ENCODE results near the gene MYD88.
"Not testable (repeated sequence)": the region's sequence is repeated elsewhere in the genome, so short reads cannot be mapped to it uniquely, and the experiment has no call there.

The MYD88 gene

DNA sequence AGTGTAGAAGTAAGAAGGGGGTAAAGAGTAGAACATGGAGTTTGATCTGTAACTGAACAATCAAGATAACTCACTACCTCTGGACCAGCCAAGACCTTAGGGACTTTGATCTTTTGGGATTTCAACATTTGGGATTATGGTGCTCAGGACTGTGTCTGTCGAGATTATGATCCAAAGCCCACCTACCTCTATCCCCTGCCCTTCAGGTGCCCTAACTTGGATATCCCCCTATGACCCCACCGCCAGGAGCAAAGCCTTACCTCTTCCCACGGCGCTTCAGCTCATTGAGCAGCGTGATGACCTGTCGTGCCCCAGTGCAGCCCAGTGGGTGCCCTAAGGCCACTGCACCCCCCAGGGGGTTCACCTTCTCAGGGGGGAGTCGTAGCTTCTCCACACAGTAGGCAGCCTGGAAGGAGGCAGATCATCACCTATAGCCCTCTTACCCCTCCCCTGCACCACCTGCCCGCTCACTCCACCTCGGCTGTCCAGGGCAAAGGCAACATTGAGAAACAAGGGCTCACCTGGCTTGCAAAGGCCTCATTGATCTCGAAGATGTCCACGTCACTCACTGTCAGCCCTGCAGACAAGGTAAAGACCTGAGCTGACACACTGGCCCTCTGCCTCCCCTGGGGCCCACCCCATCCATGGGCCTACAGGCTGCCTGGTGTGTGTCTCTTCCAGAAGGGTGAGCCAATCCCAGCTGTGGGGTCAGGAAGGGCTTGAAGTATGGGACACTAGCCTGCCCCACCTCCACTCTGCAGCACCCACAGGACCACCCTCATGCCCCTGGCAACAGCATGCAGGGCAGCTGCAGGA, 12.9 kb upstream of the MYD88 start:
- DNase-seq (ENCODE audit: low read depth in 1 of 2, low spot score in 1 of 2) = no peak

DNA sequence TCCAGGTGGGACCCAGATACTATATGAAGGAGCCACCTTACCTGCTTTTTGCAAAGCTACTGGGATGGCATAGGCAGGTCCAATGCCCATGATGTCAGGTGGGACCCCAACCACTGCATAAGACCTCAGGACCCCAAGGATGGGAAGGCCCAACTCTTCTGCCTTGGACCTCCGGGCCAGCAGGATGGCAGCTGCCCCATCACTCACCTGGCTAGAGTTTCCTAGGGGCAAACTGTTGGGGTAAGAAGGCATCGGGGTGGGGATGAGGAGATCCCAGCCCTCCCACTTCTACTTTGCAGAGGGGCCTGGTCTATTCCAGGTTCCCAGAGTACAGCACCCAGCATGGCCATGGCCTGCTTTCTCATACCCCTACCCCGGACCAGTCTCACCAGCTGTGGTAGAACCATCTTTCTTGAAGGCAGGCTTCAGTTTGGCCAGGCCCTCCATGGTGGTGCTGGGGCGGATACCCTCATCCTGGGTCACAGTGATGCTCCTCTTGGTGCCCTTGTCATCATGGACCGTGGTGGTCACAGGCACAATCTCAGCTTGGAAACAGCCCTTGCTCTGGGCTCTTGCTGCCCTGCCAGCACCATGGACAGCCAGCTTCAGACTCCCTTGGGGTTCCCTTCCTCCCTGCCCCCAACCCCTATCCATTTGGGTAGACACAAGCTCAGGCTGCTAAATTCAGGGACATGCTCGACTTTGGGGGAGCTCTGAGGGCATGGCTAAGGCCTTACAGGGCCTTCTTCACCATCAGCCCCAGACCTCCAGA, 12.2 kb upstream of the MYD88 start:
- DNase-seq (ENCODE audit: low read depth in 1 of 2, low spot score in 1 of 2) = no peak

DNA sequence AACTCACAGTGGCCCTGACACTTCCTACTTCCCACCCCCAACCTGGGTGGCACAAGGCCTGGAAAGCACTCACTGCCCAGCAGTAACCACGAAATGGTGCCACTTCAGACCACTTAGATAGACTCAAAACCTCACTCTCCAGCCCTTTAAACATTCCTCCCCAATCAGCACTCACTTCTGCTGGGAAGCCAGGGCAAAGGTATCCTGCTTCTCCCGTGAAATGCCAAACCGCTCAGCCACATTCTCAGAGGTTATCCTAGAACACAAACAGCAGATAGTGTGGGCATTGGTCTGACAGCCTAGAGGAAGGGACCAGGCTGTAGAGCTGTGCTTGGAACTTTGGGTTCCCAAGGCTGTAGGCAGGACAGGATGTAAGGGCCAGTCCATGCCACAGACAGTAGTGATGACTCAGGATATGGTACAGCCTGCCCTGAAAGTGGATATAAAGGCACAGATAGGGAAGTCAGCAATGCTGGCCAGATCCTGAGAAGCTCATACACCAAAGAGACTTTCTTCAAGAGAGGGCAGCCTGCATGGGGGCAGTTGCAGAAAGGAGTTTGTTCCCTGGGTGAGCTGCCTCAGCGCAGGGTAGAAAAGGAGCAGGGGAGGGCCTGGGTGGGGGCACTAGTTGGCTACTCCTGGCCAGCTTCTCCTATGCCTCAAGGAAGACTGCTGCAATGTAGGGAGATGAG, 10.7 kb upstream of the MYD88 start:
- DNase-seq (ENCODE audit: low read depth in 1 of 2, low spot score in 1 of 2) = no peak

DNA sequence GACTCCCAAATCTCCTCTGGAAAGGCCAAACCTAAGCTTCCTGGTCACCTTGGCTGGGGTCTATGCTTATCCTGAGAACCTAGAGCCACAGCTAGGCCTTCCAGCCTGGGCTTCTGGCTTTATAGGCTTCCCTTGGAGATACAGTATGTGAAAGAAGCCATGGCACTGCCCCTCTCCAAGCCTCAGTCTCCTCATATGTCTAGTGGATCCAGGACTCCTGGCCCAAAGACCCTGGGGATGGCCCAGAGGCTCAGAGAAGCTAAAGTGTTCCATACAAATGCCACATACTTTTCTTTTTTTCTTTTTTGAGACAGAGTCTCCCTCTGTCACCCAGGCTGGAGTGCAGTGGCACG, 10.2 kb upstream of the MYD88 start:
- DNase-seq (ENCODE audit: low read depth in 1 of 2, low spot score in 1 of 2) = no peak

DNA sequence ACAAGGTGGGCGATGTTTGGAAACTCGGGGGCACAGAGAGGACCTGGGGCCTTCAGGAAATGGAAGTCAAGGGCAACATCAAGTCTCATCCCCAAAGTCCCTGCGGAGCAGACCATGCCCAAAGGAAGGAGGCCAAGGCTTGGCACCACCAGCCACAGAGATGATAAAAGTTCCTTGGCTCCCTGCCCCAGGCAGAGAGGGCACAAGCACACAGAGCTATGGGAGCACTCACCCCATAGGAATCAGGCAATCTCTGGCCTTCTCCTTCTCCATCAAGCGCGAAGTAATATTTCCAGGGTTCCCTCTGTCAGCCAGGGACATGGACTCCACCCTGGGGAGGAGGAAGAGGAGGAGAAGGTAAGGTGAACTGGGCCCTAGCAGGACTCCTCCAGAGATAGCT, 9.4 kb upstream of the MYD88 start:
- no peak for DNase-seq (ENCODE audit: low read depth in 1 of 2, low spot score in 1 of 2)

DNA sequence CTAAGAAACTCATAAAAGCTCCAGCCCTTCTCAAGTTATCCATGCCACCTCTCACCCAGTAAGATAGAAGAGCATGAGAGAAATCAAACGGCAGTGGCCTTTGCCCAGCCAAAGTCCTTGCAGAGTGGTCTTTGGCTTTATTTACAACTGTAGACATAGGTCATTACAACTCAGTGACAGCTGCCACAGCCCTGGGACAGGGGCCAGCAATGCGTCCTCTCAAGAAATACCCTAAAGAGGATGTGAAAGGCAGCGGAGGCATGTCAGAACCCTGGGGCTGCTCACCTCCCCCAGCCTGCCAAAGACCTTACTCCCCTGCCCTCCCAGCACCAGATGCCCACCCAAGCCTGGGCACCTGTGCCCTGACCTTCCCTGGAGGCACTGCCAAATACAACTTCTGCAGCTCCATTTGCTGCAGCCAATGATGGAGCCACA, 7.8 kb upstream of the MYD88 start:
- no peak for DNase-seq (ENCODE audit: low read depth in 1 of 2, low spot score in 1 of 2)

DNA sequence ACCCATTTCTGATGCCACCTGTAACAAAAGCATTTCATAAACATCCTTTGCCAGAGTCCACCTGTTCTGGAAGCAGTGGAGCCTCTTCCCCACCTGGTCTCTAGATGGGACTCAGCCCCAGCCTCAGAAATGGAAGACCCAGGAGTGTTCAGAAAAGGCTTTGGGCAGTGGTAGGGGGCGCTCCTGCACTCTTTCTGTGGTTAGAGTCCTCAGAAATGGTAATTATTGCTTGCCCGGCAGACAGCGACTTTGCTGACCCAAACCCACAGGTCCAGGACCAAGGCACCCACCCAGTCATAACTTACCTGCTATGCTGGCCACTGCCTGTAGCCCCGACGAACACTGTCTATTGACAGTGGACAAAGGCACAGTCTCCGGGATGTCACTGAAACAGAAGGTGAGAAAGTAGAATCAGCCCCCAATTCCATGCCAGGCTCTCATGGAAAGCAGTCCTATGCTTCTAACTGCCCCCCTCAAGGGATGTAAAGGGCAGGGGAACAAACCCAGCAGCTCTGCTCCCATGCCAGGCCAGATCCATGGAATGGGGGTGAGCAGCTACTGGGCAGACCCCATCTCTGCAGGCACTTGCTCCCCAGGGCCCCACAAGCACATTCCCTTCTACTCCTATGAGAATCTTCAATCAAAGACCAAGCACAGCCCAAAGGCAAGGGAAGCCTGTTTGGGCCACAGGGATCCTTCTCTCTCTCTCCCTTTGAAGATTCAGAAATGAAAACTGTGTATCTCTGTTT, 6.7 kb upstream of the MYD88 start:
- no peak for DNase-seq (ENCODE audit: low read depth in 1 of 2, low spot score in 1 of 2)

DNA sequence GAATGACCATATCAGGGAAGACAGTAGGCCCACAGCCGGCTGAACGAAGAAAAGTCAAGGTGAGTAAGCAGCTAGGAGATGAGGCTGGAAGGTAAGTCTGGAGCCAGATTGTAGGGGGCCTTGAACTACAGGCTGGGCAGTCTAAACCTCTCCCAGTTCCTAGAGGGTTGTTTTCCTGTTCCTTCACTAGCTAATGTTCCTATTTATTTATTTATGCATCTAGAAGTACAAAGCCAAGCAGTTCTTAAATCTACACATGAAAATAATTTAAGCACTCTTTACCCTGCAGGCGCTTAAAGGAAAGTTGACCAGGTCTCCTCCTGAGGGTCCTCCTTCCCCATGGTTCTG, 5.3 kb upstream of the MYD88 start:
- DNase-seq (ENCODE audit: low read depth in 1 of 2, low spot score in 1 of 2) = no peak

DNA sequence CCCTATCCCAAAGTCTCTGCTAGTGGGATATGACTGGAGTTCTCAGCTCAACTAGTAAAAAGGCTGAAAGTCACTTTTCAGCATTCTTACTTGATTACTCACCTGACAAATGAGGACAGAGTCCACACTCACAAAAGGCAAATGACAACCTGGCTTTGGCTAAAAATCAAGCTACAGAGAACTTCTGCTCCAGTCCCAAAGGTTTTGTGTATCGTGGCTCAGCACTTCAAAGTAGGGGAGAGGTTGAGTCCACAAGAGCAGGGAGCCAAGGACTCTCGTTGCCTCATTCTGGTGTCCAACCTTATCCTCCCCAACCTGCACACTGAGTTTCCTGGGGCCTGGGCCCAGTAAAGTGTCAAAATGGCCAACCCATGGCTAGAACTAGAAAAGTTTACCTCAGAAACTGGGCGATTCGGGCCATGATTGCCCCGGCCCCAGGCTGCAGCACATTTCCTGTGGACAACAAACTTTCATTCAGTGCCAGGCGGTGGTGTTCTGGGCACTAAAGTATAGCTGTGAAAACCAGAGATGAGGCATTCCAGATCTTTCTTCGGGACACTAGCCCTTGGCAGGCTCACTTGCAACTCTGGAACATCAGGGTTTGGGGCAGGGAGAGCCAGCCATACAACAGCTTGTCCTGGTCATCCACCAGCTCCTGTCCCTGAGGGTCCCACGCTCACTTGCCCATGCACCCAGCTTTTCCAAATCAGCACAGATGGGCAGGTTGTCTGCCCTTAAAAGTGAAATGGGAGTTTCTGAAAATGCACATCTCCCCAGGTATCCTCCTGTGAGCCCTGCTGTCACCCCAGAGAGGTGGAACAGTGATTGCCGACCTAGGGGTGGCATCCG, 4.7 kb upstream of the MYD88 start:
- DNase-seq (ENCODE audit: low read depth in 1 of 2, low spot score in 1 of 2) = no peak

DNA sequence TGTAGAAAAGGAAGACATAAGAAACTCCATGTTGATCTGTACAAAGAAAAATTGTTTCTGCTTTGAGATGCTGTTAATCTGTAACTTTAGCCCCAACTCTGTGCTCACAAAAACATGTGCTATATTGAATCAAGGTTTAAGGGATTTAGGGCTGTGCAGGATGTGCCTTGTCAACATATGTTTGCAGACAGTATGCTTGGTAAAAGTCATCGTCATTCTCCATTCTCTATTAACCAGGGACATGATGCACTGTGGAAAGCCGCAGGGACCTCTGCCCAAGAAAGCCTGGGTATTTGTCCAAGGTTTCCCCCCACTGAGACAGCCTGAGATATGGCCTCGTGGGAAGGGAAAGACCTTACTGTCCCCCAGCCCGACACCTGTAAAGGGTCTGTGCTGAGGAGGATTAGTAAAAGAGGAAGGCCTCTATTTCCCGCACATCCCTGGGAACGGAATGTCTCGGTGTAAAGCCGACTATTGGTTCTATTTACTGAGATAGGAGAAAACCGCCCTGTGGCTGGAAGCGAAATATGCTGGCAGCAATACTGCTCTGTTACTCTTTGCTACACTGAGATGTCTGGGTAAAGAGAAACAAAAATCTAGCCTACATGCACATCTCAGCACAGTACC, 3.8 kb upstream of the MYD88 start:
- not testable (repeated sequence) for DNase-seq (ENCODE audit: low read depth in 1 of 2, low spot score in 1 of 2)

DNA sequence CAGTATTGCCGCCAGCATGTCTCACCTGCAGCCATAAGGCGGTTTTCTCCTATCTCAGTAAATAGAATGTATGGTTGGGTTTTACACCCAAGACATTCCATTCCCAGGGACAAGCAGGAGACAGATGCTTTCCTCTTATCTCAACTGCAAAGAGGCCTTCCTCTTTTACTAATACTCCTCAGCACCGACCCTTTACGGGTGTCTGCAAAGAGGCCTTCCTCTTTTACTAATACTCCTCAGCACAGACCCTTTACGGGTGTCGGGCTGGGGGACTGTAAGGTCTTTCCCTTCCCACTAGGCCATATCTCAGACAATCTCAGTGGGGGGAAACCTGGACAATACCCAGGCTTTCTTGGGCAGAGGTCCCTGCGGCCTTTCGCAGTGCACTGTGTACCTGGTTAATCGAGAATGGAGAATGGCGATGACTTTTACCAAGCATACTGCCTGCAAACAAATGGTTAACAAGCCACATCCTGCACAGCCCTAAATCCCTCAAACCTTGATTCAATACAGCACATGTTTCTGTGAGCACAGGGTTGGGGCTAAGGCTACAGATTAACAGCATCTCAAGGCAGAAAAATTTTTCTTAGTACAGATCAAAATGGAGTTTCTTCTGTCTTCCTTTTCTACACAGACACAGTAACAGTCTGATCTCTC, 2.7 kb upstream of the MYD88 start:
- DNase-seq (ENCODE audit: low read depth in 1 of 2, low spot score in 1 of 2) = not testable (repeated sequence)

DNA sequence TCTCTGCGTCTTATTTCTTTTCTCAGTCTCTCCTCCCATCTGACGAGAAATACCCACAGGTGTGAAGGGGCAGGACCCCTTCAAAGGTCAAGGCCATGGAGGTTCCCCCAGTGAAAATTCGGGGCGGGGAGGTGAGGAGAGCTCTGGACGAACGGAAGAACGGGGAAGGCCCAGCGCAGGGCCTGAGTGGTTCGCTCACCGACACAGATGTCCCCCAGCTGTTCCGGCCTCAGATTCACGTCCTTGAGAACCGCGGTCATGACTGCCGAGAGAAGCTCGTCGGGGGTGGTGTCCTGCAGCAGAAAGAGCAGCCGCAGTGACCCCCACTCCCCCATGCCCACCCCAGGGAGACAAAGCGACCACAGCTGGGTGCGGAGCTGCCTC, 2.1 kb upstream of the MYD88 start:
- no peak for DNase-seq (ENCODE audit: low read depth in 1 of 2, low spot score in 1 of 2)

DNA sequence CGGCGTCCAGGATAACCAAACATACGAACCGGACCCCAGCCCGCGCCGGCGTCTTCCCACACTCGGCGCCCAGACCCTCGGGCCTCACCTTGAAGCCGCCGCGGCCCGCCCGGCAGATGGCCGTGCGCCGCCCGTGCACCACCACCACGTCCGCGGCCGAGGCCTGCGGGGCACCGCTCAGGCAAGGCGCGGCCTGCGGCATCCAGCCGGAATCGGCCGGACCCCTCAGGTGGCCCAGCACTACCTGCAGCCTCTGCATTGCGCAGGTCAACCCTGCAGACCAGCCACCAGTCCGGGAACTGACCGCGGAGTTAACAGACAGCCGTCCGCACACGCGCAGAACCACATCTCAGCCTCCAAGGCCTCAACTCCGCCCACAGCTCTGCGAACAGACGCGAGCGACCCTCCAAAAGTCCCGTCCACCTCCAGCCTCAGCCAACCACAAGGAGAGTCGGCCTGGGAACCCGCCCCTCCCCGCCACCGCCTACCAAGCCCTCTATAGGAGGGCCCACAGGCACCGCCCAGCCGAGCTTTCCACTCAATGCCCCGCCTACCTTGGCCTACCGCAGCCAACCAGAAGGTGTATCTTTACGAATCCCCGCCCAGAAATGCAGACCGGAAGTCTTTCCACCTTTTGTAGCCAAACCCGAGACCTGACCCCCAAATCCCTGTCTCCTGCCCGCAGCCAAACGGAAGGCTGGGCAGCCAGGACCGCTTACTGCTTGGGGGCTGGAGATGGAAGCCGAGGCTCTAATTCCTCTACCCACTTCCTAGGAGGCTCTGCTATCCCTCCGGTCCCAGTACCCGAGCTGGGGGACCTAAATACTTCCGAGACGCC, 1.5 kb upstream of the MYD88 start, which contains the start of gene ACAA1:
ACAA1 (minus strand) TSS at position 351 of the 838 bp plus-strand sequence; CDS start at position 259, 92 bp downstream.
- DNase-seq (ENCODE audit: low read depth in 1 of 2, low spot score in 1 of 2) = peak; percentile 86 to 98

DNA sequence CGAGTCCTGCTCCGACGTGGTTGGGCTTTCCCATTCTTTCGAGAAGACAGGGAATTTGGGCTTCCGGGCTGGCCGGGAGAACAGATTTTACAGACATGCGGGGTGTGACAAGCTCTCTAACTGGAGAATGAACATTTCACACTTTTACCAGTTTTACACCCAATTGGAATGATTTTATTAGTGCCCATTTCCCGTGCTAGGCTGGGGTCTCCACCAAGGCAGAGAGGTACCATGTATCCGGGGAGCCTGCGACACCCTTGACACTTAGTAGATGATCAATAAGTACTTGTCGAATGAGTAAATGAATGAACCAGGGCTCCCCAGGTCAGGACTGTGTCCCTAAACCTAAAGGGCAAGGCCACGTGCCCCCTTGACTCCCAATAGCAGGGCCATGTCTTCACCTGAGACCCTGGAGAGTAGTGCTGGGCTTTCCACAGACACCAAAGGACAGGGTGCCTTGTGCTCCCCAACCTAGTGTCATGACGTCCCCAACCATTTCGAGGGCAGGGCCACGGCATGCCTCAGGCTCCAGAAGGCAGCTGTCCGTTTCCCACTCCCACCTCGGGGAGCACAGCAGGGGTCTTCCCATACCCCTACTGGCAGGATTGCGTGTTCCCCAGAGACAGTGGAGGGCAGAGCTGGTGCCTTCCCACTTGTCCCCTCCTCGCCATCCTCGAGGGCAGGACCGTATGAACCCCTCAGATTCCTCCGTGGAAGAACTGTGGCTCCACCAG, 679 bp upstream of the MYD88 start:
- DNase-seq (ENCODE audit: low read depth in 1 of 2, low spot score in 1 of 2) = peak in 1 of 2 donors; percentile 17

DNA sequence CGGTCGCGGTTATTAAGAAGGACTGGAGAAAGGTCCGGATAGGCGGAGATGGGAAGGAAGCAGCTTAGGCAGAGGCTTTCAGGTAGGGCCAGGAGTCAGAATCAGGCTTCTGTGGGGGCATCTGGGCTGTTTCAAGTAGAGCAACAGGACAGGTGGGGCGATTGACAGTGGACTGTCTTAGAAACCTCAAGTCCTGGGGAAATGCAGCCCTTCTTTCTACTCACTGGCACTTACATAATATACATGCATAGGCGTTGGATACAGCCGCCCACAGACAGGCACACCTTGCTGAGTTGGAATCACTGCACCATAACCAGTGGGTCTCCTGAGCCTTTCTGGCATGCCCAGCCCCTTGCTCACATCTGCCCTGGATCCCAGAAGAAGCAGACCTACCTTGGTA, 730 bp downstream of the MYD88 start:
- no peak for DNase-seq (ENCODE audit: low read depth in 1 of 2, low spot score in 1 of 2)

DNA sequence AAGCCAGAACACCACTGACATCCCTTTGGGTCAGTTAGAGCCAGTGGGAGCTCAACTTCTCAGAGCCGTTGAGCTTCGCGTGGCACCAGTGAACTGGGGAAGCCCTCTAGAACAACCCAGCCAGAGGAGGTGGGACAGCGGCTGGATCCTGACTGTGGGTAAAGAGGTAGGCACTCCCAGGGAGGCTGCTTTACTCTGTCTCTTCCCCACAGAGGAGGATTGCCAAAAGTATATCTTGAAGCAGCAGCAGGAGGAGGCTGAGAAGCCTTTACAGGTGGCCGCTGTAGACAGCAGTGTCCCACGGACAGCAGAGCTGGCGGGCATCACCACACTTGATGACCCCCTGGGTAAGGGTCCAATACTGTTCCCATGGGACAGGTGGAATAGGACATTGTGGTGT, 1.2 kb downstream of the MYD88 start:
- no peak for DNase-seq (ENCODE audit: low read depth in 1 of 2, low spot score in 1 of 2)

DNA sequence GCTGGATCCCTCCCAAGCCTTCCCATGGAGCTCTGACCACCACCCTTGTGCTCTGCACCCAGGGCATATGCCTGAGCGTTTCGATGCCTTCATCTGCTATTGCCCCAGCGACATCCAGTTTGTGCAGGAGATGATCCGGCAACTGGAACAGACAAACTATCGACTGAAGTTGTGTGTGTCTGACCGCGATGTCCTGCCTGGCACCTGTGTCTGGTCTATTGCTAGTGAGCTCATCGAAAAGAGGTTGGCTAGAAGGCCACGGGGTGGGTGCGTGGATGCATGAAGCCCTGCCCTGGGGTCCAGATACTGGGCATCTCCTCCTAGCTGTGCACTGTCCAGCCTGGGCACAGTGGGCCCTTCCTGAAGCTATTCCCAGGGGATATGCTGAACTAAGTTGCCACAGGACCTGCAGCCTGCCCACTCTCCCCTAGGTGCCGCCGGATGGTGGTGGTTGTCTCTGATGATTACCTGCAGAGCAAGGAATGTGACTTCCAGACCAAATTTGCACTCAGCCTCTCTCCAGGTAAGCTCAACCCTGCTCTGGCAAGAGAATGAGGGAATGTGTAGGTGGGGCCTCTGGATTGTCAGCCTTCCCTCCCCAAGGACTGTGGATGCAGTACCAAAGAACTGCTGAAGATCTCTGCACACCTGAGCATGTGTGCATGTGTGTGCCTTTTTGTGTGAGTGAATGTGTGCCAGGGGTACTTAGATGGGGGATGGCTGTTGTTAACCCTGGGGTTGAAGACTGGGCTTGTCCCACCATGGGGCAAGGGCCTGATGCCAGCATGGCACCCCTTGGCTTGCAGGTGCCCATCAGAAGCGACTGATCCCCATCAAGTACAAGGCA, 2.1 kb downstream of the MYD88 start:
- DNase-seq (ENCODE audit: low read depth in 1 of 2, low spot score in 1 of 2) = no peak

Data from activated CD4-positive, alpha-beta T cell treated with anti-CD3 and anti-CD28 coated beads, Interleukin-2, amount 50 U/mL, for 24 hours (primary cell).